Effector CD8-positive, alpha-beta T cell (primary cell): ENCODE results near the gene C4orf50.

ENCODE experiments used
- DNase-seq: peaks from one replicate; lab custom pipeline; 2025; lab: John Stamatoyannopoulos, UW
- total RNA-seq, 4 experiments: gene quantifications; one replicate each; lab custom pipeline; 2026; lab: John Stamatoyannopoulos, UW

Gene C4orf50
- 7.9 to 41.4 (median 36.1) reads per million in 4 experiments for total RNA-seq

DNA sequence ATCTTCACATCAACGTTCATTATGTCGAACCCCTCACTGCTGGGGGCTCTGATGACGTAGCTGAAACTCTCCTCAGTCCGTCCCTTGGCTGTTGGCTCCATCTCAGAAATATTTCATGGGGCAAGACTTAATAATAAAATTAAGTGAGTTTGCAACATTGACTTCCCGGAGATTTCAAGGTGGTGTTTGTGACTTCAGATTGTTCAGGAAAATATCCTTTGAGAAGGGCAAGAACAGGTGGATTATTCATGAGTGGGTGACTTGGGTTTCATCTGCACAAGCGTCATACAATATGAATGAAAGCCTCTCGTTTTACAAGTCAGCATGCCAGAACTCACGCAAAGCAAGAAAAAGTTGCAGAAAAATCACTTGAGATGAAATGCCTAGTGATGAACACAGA is at the start of gene C4orf50:
TSS of gene C4orf50 (minus strand) at position 101 of the 400 bp plus-strand sequence.
- no peak for DNase-seq

DNA sequence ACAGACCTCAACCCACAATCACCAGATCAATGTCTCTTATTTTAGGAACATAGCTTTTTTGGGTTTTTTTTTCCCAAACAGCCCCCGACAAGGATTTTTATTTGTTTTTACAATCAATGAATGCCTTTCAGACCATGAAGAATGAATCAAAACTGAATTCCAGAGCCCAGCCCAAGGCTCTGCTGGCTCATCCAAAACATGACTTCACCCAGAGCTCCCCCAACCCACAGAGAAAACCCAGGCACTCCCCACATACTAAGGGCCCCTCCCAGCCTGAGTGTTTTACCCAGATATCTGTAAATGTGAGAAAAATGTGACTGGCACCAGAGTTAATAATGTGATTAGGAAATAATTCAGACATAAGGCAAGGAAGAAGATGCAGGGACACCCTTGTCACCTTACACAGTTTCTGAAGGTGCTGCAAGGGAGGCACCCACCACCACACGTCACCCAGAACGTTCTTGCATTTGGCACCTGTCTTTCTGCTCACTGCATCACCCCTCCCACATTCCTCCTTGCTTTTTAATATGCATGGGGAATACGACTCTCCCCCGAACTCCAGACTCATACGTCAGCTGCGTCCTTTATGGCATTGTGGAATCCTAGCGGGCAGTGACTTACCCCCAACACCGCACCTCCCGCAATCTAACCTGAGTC is 47.8 kb upstream of the C4orf50 start:
- DNase-seq = no peak

DNA sequence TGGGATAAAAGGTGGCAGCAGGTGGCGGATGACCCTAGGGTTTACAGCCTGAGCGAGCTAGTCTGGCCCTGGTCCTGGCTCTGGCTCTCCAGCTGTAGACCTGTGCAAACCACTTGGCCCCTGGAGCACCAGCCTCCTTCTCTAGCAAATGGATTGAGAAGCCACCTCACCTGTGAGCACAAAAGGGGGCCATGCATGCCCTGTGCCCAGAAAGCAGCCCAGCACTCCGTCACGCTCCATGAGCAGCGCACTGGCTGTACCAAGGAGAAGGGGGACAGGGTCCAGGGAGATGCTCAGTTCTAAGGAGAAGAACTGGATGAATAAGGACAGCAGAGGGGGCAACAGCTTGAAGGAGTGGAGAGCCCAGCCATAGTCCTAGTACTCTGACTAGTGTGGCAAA is 46.9 kb upstream of the C4orf50 start:
- DNase-seq = no peak

DNA sequence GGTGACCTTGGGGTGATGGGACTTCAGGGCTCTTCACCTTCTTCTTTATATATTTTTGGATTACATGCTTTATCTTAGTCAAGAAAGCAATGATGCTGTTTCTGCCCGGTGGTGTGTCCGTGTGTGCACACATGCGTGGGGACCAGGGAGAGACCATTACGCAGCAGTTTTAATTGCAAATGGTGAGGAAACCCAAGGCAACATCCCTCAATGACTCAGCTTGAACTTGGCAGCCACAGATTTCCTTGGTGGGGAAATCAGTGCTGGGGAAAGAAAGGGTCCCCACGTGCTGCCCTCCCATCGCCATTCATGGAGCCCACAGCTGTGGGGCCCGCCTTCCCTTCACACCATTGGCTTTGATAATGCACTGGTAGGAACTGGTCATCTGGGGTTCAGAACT is 46.2 kb upstream of the C4orf50 start:
- no peak for DNase-seq

DNA sequence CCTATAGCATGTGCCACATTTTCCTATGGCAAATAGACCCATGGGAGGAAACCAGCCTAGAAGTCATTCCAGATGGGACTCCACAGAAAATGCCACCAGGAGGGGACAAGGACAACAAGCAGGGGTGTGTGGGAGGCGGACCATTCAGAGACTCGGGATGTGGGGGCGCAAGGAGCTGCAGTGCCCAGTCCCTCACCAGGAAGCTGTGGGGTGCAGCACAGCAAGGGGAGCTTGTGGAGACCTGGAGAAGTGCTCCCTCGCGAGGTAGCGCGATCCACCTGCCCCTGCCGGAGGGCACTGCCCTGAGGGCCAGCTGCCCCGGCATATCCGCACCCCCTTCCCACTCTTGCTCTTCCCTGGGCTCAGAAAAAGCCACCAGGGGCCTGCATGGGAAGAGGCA is 45.5 kb upstream of the C4orf50 start:
- DNase-seq = no peak

DNA sequence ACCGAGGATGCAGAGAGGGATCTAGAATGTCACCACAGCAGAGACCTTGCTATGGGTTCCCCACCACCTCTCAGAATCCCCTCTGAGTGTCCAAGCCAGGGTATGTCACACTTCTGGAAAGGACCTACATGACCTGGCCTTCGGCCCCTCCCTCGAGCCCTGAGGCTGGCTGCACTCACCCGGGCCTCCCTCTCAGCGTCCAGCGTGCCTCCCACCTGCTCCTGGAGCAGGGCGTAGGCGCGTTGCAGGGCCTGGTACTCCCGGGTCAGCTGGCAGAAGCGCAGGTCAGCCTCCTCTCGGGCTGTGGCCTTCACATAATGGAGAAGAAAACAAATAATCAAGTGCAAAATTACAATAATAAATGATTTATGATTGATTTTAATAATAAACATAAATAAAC is 43.9 kb upstream of the C4orf50 start:
- DNase-seq = no peak

DNA sequence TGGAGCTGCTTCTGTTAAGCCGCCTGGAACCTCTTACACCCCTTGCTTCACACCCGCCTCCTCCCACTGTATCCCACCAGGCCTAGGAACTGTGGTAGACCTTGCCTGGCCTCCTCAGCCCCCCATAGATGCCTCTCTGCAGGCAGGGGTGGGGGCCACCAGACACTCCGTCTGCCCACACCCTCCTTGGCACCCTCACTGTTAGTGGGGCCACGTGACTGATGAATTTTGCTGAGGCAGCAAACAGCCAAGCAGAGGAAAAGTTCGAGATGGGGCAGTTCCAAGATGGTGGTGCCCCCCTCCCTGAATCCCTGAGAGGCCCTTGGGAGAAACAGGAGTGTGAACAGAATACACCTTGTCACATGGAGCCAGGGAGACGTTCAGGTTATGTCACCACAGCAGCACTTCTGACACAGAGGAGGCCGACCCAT is 41.2 kb upstream of the C4orf50 start:
- DNase-seq = no peak

DNA sequence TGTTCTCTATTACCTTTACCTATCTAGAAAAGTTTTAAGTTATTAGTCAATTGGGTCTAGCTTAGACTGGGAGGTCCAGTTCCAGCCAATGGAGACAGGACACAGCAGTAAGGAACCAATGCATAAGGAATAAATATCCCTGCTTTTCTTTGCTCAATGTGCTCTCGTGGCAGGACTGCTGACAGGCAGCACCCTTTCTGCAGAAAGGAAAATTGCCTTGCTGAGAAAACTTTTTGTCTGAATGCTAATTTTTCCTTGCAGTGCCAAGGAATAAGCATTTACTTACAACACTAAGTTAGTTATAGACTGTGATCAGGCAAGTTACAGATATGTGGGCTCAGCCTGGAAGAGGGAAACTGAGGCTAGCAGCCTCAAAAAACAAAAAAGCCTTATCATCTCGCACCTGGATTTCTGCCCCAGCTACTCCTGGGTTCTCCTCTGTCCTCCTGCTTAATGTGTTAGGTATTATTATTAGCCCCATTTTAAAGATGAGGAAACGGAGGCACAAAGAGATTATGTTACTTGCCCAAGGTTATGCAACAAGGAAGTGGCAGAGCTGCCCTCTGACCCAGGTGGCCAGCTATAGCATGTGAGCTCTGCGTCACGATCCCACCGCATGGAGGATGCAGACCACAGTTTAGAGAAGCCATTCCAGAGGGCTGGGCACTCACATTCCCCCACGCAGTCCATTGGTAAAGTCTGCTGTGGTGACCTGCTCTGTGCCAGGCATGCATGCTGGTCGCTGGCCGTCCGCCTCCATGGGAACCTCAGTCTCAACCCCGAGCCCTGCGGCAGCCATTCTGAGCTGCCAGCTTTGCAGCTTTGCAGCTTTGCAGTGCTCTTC is 40.5 kb upstream of the C4orf50 start:
- no peak for DNase-seq

DNA sequence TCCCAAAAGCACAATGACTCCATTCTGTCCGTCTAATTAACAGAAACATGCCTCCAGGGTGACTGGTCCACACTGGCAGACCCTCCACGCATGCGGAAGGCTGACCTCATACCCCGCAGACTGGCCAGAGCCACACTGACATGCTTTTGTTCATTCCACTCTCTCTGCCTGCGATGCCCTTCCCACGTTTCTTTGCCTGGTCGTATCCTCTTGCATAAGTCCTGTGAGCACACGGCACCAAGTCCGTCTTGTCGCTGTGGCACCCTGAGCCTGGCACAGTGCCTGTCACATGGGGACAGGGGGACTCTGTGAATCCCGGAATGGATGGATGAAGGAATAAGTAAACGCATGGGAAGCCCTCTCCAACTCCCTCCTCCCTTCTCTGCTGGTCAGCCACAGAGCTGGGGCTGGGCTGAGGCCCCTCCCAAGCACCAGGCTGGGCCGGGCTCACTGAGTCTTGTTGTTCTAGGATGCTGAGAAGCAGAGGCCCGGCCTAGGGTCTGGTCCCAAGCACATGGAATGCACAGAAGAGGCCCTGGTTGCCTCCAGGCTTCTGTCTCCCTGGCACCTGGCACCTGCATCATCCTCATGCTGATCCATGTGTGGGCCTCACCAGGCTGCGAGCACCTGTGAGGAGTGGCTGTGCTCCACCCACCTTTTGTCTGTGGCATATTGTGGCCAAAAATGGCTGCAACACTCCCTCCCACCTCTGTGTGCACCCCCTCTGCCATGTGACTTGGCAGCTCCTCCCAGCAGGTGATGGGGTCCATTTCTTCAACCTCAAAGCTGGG is 38.9 kb upstream of the C4orf50 start:
- no peak for DNase-seq

DNA sequence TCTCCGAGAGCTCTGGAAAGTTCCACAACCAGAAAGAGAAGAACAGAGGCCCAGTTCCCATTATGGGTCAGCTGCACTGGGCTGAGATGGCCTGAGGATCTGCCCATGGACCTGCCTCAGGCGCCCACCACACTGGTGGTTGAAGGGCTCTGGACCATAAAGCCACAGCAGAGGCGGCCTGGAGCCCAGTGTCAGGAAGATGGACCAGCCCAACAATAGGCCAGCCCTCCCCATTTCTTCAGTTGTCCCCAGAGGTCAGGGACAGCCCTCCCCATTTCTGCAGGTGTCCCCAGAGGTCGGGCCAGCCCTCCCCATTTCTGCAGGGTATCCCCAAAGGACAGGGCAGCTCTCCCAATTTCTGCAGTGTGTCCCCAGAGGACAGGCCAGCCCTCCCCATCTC is 37.2 kb upstream of the C4orf50 start:
- no peak for DNase-seq

DNA sequence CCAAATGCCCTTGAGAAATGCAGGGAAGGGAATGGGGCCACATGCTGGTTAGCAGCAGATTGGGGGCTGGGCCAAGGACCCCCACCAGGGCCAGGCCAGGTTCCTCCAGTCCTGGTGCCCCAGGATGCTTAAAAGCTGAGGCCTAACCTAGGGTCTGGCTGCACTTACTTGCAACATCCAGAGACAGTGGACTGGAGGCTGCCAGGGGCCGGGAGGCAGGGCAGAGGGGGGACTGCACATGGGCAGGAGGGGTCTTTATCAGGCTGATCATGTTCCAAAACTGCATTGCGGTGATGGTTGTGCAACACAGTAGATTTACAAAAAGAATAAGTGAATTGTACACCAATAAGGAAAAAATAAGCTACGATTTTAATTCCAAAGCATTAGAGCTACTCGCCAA is 36.8 kb upstream of the C4orf50 start:
- no peak for DNase-seq

DNA sequence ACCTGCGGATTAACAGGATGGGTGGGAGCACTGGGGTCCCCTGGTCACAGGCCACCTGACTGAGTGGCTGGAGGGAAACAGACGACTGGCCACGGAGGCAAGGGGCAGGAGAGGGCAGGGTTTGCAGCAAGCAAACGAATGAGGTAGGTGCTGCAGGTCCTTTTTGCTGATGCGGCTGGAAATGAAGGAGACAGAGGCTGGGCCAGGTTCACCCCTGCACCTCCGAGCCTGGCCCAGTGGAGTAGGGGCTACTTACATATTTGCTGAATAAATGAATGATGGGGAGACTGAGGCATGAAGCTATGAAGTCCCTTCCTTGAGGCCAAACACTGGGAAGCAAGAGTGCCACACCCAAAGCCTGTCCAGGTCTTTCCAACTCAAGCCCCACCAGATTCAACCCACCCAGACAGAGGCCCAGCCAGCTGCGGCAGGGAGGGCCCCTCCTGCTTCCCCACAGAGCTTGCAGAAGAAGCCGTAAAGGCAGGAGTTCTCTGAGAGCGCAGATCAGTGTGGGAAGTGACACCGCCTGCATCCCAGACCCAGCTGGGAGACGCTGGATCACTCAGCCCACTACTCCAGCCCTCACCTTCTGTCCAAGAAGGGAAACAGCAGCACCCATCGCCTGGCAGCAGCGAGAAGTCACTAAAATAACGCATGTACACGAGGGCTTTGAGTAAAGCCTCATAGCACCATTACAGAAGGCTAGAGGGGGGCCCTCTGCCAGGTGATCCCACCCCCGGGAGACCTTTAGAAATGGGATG is 36.1 kb upstream of the C4orf50 start:
- no peak for DNase-seq

DNA sequence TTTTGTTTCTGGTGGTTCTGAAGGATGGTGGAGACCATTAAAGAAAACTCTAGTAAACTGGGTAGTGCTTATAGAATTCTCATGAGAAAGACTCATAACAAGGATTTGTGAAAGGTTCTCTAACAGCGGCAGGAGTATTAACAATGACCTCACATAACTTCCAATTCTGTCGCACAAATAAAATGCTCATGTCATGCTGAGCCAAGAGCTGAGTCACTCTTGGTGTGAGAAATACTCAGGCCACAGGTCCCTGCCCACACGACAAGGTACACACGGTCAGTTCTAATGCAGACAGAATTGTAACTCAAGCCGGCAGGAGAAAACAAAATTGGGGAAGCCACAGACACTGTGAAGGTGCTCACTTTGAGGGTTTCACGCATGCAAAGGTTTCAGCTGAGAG is 34.4 kb upstream of the C4orf50 start:
- no peak for DNase-seq

DNA sequence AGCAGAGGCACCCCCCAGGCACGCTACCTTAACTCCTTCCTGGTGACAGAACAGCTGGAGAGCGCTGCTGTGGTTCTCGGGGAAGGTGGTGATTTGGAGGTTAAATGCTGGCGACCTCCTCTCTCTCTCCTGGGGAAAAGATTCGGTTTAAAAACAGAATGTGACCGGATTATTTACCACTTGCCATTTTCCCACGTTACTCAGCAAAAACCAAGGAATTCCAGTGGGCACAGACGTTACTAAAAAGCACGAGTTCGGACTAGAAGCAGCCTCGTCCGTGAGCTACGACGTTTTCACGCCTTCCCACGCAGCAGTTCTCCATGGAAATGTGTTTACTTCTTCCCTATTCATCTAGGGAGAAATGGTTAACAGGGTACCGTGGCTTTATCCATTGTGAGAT is 32.3 kb upstream of the C4orf50 start:
- no peak for DNase-seq

DNA sequence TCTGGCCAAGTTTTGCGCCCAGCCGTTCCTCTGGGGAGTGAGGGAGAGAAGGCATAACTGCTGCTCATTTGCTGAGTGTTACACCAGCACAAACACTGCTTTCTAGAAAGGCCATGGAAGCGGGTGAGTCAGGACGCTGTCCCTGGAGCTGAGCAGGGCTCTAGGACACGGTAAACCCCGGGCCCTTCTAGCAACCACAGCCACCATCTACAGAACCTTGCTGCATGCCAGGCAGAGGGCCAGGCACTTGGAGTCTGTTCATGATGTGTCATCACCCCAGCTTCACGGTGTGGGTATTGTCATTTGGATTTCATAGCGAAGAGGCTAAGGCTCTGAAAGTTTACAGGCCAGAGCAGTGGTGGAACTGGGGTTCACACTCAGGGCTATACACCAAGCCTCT is 31.8 kb upstream of the C4orf50 start:
- no peak for DNase-seq

DNA sequence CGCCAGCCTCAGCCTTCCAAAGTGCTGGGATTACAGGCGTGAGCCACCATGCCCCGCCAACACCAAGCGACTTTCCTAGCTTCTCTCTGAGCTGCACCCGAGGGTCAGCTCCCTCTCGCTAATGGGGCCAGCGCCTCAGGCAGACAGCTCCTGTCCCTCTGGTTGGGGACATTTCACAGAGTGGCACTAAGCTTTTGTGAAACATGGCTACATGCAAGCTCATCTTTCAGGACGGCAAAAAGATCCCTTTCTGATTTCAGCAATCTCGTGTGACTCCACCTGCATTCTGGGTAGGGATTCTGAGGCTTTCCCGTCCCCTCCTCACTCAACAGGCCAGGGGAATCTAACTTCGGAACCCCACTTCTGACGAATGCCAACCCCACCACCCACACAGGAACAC is 31.0 kb upstream of the C4orf50 start:
- no peak for DNase-seq

DNA sequence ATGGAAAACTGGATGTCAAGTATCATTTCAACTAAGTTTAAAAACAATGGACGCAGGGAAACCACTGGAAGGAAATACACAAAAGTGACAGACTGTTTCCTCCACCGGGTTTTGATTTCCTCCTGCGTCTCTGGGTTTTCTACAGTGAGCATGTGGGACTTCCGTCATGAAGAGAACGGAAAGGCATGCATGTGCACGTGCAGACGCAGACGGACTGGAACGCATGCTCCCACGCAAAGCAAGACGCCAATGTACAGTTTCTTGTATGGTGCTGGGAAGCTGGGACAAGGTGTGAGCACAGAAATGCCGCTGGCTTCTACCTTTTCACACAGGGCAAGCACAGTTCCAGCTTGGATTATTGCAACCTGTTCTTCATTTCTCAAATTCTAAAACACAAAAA is 30.3 kb upstream of the C4orf50 start:
- DNase-seq = no peak

DNA sequence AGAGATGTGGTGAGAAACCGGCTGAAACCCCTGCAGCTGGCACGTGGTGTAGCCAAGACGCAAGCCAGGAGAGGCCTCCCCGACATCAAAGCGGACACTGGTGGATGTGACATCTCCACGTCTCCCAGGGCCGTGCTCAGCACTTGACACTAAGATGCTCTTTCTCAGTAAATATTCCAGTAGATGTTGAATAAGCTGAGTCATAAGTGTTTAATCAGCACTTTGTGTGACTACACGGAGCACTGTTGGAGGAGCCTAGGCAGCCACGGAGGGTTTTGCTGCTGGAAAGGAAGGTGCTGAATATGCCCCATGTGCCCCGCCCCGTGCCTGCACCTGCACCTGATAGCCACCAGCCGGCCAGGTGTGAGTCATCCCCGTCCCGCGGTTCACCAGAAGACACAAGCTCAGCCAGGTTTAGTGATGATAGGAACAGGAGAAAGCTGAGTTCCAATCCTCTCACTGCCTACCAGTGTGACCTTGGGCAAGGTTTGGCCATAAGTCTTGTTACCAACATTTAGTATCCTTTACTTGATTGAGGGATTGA is 29.0 kb upstream of the C4orf50 start:
- DNase-seq = no peak

DNA sequence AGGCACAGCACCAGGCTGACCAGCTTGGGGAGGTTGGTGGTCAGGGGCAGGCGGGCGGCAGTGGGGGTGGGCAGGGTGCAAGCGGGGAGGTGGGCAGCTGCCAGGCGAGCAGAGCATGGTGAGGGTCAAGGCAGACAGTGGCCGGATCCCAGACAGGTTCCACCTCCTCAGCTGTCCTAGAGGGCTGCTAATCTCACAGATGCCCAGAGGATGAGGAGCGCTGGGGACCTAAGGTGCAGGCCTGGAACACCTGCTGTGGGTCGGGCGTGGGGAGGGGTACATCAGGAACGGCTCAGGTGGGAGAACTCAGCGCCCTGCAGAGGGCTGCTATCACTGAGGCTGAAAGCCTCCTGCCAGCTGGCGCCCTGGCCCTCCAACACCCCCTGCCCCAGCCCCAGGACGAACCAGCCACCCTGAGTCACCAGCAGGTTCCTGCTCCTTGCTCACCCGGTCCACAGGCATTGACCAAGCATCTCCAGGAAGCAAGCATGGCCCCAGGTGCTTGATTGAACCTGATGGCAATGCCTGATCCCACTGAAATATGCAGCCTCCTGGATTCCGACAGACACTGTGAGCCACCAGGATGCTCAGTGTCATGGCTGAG is 28.4 kb upstream of the C4orf50 start:
- no peak for DNase-seq

DNA sequence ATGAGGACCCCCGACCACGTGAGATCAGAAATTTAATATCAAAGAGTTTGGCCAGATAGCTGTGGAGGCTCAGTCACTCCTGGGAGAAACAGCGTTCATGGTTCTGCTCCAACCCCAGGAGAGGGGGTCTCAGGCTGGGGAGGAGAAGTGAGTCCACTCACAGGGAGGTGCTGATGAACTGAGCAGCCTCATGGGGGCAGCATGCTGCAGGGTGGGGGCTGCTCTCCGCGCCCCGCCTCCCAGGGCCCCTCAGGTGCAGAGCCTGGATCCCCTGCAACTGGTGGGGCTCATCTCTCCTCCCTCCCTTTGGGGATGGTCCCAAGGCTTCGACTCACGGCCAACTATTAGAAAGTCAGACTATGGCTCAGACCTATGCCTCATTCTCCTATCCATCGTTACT is 26.6 kb upstream of the C4orf50 start:
- DNase-seq = no peak

DNA sequence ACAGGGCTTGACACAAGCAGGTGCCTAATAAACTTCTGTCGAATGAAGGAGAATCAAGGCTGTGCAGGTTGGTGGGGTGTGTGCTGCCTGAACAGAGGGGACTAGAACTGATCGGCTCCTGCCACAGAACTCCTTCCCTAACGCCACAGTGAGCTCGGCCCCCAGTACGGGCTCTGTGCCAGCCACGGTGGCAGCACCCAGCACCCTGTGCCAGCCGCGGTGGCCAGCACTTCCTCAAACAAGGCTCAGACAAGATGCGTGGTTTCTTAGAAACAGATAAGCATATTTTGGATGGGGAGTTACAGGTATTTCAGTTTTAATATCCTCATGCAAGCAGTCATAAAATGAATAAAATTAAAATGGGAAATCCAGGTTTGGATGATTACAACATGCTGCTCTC is 26.0 kb upstream of the C4orf50 start:
- DNase-seq = no peak
